Activated CD4-positive, alpha-beta T cell treated with anti-CD3 and anti-CD28 coated beads, Interleukin-2, amount 50 U/mL, for 48 hours (primary cell): ENCODE results near the gene FAXDC2.

Source experiments
- DNase-seq, 2 experiments: peaks; one replicate each; pipeline ENCODE4 v3.0.0-alpha.2; 2020

The FAXDC2 gene, protein sequence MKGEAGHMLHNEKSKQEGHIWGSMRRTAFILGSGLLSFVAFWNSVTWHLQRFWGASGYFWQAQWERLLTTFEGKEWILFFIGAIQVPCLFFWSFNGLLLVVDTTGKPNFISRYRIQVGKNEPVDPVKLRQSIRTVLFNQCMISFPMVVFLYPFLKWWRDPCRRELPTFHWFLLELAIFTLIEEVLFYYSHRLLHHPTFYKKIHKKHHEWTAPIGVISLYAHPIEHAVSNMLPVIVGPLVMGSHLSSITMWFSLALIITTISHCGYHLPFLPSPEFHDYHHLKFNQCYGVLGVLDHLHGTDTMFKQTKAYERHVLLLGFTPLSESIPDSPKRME

DNA sequence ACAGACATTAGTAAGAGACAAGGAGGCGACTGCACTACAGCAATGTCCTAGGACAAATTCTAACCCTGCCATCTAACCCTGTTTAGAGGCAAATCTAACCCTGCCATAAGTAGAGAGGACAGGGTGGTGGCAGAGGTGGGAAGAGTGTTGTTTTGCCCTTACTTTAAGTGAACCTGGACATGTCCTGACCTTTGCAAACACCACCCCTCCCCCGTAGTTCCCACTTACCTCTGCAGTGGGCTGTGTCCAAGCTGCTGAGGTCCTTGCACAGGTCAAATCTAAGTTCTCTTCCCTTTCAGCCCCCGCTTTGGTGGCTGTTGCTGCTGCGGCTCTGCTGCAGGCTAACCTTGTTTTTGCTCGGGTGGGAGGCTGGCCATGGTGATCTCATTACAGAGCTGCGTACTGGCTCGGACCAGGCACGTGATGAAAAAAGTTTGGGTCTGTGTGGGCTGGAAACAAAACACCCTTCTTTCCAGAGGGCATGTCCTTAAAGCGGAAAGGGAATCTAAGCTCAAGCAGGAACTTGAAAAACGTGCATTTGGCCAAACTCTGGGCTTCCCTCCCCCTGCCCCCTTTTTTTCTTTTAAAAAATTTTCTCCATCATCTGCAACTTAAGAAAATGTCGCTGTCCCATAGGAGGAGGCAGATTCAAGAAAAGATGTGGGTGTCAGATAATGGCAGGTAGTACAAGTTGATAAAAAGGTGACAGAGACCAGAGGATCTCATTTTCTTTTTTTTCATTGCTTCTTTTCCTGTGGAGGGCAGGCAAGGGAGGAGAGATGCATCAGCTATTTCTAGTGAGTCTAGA lies at the start of gene FAXDC2:
FAXDC2 (minus strand) TSS at position 349 of the 808 bp plus-strand sequence. CDS start 12,425 bp downstream, outside the sequence.
- no peak for DNase-seq

DNA sequence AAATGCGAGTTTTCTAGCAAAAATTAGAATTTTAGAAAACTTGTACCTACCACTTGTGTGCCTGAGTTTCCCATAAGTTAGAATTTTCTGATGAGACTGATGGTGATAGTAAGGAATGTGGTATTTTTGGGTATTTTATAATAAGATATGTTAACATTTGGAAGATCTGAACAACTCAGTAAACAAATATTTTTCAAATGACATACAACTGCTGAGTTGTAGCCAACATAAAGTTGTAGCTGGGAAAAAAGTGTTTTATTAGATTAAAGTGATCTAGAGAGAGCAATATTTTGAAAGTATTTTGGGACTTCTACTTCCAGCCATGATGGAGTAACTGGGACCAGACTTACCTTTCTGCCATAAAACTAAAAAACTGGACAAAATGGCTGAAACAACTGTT lies 49.7 kb upstream of the FAXDC2 start:
- no peak for DNase-seq

DNA sequence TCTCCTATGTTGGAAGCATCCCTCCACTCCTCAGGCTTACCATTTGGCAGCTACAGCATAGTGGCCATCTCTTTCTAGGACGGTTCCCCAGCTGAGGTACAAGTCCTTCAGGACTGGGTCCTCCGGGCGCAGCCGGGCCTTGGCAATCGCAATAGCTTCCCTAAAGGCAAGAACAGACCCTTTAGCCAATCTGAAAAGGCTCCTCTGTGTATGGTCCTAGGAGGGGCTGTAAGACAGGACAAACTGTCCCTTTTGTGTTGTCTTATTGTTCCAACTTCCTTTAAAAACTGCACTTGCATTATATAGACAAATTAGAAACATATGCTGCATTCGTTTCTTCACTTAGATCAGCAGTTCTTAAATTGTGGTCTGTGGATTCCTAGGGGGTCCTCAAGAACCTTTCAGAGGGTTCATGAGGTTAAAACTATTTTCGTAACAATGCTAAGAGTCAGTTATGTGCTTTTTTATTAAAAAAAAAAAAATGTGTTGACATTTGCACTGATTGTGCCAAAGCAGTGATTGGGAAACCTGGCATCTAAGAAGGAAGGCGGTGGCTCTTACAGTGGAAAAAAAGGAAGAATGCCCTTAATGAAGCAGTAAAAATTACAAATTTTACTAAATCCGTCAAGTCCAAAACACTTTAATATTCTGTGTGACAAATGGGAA lies 48.9 kb upstream of the FAXDC2 start:
- DNase-seq: no peak

DNA sequence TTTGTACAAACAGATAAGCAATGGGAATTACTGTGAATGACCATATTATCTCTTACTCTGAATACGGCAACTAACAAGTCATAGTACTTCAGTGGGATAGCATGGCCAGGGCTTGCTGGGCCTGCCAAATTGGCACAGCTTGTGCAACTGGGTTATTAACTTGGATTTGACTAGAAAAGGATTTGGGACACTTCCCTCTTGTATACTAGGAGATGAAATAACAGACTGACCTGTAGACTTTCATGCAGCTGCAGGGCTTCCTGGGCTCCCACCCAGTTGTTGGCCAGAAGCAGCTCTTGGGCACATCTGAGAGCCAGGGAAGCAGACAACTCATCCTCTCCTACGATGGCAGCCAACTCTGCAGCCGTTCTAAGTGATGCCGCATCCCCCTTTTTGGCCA lies 47.8 kb upstream of the FAXDC2 start:
- no peak for DNase-seq

DNA sequence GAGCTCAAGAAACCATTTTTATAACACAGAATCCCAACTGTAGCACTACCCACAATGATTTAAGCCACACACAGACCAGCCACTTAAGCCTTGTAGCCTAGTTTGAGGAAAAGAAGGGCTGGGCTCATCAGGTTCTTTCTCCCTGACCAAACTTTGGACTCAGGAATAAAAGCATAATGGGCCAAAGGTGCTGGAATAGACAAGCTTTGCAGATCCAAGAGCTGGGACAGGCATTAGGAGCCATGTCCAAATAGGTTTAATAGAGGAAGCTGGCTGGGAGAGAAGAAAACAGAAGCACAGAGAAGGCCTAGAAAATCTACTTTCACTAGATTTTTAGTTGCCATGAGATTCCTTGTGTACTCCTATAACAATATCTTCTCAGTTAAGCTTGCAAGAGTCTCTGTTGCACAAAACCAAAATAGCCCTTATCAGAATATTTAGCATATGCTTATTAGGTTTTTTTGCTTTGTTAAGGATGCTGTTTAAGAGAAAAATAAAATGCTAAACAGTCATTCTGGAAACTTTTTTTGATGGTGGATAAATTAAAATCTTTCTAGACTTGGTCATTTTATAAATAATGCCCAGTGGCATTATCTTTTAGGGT lies 46.3 kb upstream of the FAXDC2 start:
- no peak for DNase-seq

DNA sequence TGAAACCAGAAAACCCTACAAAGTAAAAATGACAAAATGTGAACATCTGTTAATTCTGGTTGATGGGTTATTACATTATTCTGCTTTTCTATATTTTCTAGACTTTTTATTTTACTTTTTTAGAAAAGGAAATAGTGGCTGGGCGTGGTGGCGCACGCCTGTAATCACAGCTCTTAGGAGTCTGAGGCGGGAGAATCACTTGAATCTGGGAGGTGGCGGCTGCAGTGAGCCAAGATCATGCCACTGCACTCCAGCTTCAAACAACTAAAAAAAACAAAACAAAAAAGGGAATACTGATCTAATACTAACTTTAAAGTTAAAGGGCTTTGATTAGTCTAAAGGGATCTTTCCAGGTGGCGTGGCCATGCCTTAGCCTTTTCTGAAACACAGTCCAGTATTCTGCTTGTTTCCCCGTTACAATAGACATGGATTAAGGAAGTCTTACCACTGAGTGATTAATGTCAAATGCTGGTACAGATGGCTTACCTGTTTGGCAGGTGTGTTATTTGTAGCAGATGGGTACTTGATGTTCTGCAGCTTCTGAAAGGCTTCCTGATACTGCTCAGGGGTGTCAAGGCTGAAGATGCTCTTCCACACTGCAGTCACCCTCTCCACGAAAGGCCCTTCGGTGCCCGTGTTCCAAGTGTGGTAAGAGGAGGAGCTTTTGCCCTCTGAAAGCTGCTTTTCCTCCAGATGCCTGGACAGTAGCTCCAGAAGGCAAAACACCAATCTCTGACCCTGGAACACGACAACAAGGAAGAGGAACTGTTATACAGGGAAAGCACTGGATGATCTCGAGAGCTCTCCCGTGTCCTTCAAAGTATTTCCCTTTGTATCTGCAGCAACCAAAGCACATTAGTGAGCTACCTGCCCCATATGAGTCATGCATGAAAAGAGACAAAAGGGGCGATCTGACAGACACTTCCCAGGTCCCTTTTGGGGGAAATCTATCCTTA lies 45.5 kb upstream of the FAXDC2 start:
- DNase-seq: no peak

DNA sequence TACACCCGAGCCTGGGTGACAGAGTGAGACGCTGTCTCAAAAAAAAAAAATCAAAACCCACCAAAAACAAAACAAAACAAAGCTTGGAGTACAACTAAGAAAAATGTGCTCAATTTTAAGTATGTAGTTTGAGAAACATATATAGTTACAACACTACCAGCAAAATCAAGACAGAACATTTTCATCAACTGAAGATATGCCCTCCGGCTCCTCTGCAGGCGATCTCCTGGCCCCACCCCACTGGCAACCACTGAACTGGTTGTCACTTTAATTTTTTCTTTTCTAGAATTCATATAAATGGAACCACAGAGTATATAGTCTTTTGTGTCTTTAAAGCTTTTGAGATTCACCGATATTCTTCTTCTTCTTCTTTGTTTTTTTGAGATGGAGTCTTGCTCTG lies 43.0 kb upstream of the FAXDC2 start:
- DNase-seq: no peak

DNA sequence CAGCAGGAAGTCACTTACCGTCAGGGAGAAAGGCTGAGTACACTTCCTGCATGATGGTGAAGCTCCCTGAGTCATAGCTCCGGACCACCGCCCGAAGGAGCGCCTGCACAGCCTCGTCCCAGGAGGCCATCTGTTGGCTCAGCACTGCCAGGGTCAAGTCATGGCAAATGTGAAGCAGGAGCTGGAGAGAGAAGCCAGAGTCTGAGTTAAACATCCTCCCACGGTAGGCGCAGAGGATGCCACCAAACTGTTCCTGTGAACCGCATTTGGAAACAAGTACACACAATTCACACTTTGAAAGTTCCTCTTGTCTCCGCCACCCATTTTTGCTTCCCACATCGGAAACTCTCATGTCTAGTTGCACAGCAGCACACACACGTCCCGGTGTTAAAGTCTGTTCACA lies 42.0 kb upstream of the FAXDC2 start:
- no peak for DNase-seq

DNA sequence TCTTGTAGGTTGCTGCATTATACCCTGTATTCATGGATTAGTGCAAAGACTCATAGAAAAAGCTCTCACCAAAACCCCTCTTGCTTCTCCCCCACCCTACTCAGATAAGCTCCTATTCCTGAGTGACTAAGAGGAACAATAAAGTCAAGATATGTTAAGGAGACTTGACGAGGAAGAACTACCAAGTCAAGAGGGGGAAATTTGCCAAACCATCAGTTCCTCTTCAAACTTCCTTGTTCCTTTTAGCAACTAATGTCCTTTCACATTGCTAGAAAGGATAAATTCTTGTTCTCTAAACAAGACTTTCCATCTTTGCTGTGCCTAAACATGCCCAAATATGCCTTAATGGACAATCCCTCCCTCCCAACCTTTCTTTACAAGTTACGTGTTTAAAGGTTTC lies 35.0 kb upstream of the FAXDC2 start:
- no peak for DNase-seq

DNA sequence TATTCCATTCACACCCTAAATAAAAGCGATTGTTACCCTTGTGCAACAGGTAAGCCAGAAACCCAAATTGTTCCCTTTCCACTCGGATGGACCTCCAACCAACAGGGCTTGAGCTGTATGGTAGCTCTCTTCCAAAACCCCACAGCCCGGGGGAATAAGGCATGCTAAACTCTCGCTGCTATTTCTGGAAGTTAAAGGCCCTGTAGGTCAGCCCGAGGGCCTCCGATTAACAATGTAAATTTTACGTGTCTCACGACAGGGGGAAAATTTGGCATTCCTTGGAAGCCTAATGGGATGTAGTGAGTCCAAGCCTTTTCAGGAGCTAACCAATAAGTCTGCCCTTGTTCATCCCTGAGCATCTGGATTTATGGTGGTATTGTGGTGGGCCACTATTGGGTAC lies 34.0 kb upstream of the FAXDC2 start:
- DNase-seq: no peak

DNA sequence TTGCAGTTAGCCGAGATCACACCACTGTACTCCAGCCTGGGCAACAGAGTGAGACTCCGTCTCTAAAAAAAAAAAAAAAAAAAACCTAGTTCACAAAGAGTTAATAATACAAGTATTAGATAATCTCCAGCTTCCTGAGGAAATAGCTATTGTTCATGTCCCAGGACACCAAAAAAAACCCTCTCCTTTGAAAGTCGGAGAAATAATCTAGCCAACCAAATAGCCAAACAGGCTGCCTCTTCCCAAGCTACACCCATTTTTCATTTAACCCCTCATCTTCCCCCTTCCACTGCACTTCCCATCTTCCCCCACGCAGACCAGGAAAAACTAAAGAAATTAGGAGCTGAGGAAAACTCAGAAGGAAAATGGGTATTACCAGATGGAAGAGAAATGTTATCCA lies 31.6 kb upstream of the FAXDC2 start:
- DNase-seq: no peak

DNA sequence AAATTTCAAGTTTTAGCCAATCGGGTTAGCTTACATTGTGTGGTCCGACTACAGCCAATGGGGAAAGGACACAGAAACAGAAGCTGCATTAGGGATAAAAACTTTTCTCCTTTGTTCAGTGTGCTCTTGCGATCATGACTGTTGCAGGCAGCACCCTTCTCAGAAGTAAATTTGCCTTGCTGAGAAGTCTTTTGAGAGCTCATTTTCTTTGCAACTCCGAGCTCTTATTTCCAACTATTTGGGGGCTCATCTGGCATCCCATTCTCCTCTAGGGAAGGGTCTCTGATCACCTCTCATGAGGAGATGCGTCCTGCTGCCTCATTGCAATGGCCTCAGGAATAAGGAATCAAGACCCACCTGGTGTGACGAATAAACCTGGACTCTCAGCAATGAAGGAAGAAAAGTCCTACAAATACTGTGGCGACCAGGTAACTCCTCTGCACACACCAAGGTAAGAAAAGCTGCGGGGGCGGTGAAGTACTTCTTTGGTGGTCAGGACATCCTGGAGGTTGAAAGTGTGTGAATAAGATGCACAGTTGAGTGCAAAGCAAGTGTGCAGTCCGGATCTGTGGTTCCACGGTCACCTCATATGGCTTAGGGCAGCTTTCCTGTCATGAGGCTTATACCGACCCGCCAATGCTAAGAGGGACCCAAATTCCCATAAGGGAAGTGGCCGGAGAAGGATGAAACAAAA lies 28.4 kb upstream of the FAXDC2 start:
- DNase-seq: no peak

DNA sequence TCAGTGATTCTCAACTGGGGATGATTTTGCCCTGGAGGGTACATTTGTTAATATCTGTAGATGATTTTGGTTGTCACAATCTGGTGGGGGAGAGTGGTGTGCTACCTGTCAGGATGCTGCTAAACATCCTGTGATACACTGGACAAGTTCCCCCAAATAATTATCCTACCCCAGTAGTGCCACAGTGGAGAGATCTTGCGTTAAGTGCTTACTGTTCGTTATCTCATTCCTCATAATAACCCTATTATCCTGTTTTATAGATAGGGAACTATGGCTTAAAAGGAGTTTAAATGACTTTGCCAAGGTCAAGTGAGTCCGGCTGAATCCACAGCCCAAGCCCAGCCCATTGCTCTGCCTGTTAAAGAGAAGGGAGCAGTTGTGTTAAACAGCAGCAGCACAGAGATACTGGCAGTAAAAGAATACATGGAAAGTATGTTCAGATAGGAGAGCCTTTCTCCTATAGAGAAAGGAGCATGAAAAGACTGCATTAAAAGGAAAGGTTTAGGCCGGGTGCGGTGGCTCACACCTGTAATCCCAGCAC lies 23.5 kb upstream of the FAXDC2 start:
- DNase-seq: no peak

DNA sequence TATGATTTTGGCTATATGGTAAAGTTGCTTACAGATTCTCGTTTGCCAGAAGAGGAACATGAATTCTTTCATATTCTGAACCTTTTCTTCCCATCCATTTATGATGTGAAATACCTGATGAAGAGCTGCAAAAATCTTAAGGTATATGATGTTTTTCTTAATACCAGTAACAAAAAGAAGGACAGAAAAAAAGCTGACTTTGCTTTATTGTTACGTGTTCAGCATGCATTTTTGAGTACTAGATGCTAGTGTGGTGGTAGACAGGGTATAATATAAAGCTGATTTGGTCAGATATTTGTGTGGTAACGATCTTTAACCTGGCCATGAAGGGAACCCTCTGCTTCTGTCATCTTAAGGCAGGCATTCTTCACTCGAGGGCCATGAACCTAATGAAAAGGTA lies 21.3 kb upstream of the FAXDC2 start:
- DNase-seq: no peak

DNA sequence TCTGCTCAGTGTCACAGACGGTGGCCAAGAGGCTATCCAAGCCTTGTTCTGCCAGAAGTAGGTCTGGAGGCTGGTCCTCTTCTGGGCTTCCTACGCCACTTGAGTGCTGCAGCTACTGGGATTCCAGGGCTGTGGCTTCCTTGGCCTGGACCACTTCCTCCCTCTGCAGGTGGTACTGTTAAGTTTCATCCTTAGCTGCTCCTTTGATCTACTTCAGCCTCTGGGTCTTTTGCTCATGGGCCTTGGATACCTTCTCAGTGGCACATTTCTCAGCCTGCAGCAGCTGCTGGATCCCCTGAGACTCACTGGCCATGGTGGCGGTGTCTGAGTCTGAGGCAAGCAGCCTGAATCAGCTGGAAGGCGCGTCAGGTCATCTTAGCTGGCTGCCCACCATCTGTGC lies 18.3 kb upstream of the FAXDC2 start:
- no peak for DNase-seq

DNA sequence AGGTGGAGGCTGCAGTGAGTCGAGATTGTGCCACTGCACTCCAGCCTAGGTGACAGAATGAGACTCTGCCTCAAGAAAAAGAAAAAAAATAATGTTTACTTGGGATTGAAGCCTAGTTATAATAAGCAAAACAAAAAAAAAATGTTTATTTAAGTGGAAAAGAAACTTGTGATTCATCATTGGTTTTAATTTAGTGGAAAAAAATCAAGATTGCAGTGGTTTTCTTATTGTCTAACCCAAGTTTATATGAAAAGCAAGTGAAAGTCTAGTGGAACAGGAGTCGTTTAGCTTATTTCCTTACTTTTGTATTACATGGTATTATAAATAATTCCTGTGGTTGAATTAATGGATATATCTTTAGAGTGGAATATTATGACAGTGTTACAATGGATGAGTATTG lies 16.4 kb upstream of the FAXDC2 start:
- DNase-seq: no peak

DNA sequence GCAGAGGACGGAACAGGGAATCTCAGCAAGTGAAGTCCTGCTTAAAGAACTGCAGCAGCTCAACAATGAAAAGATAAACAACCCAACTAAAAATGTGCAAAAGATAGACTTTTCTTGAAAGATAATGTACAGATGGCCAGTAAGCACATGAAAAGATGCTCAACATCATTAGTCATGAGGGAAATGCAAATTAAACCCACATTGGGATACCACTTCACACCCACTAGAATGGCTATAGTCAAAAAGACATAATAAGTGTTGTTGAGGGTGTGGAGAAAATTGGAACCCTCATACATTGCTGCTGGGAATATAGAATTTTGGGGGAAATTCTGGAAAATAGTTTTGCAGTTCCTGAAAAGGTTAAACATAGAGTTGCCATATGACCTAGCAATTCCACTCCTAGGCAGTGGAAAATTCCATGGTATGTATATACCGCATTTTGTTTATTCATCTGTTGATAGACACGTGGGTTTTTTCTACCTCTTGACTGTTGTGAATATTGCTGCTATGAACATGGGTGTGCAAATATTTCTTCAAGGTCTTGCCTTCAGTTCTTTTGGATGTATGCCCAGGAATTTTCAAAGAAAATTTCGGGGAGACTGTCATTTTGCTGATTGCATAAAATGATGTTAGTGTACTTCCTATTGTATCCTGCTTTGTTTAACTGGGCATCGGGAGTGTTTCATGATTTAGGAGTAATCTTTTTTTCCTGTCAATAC lies 15.2 kb upstream of the FAXDC2 start:
- DNase-seq: no peak

DNA sequence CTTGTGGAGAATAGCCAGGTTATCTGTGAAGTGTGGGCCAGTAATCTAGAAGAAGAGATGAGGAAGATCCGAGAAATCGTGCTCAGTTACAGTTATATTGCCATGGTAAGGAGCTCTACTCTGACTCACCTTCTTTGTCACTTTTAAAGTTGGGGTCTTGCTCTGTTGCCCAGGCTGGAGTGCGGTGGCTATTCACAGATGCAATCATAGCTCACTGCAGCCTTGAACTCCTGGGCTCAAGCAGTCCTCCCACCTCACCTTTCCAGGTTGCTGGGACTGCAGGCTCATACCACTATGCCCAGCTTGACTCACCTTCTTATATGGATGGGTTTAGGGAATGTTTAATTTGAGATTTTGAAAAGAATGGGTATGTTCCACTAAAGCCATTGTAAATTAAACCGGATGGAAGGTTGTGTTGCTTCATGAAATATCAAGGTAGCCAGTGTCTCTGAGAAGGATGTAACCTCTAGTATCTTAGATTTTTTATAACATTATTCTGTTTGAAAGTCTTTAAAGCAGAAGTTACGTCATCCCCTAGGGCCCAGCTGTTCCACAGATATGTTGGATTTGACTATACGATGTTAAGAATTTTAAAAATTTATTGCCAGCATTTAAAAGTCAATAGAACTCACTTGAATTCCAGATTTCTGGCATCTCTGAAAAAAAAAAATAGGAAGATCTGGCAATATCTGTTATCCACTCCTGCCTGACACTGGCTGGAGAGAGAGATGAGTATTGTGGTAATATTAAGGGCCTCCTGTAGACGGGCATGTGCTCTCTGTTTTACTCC lies 13.1 kb upstream of the FAXDC2 start:
- DNase-seq: no peak

DNA sequence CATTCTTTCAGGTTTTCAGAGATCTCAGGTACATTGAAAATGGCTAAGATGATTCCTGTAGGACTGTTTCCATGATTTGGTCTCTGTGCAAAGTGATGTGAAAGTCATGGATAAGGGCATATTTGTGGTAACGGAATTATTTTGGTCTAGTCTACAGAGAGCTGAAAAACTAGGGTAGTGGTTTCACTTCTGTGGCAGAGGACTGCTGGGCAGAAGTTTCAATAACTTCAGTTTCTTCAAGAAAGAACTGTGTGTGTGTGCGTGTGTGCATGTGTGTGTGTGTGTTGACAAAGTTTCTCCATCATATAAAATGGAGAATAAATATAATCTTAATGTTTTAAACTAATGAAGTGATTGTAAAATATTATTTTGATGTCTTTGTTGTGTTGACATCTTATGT lies 12.4 kb upstream of the FAXDC2 start:
- DNase-seq: no peak

DNA sequence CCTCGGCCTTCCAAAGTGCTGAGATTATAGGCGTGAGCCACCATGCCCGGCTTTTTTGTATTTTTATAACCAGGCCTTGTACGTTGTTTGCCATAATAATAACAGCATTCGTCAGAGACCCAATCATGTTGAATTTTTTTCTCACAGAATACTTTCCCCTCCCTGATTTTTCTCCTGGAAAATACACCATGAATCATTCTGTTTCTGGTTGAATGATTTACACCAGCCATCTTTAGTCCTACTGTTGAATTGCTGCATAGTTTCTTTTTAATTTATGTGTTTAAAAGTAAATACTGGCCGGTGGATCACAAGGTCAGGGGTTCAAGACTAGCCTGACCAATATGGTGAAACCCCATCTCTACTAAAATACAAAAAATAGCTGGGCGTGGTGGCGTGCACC lies 11.5 kb upstream of the FAXDC2 start:
- DNase-seq: no peak
